Measurements from ENCODE around the gene ZNF791. TPM values are rescaled to one million over a fixed set of nuclear protein-coding genes. Genes with fewer than 3 reads are reported as not detected.

Gene ZNF791
- total RNA-seq, 6 experiments from 2014 or later: 18.3 to 21.9 (median 19.0) TPM

Other genes starting within 250 kb of the ZNF791 start
- 1 to 10 TPM; 2.1 to 3.1 (median 2.7) TPM for gene ZNF442, start 245.2 kb upstream of the ZNF791 start, total RNA-seq (2021; fragmentation: NEBNext Ultra II Directional; extraction: Animal tissue kit (Norgen Biotek cat#: 25700))
- gene ZNF799, start 209.6 kb upstream of the ZNF791 start, total RNA-seq (2021; fragmentation: NEBNext Ultra II Directional; extraction: Animal tissue kit (Norgen Biotek cat#: 25700)): 1 to 10 TPM; 1.1 to 1.8 (median 1.5) TPM
- gene ZNF443, start 169.9 kb upstream of the ZNF791 start, total RNA-seq (2021; fragmentation: NEBNext Ultra II Directional; extraction: Animal tissue kit (Norgen Biotek cat#: 25700)): 1 to 10 TPM; 1.1 to 1.8 (median 1.5) TPM
- 1 to 10 TPM in 5 of 6 experiments, under 1 TPM in 1; 0.99 to 1.7 (median 1.2) TPM for gene ZNF709, start 126.1 kb upstream of the ZNF791 start, total RNA-seq (2021; fragmentation: NEBNext Ultra II Directional; extraction: Animal tissue kit (Norgen Biotek cat#: 25700))
- 1 to 10 TPM; 3.5 to 4.7 (median 4.2) TPM for gene ZNF564, start 59.4 kb upstream of the ZNF791 start, total RNA-seq (2021; fragmentation: NEBNext Ultra II Directional; extraction: Animal tissue kit (Norgen Biotek cat#: 25700))
- 1 to 10 TPM; 5.4 to 9.2 (median 7.8) TPM for gene ZNF490, start 107 bp upstream of the ZNF791 start, total RNA-seq (2021; fragmentation: NEBNext Ultra II Directional; extraction: Animal tissue kit (Norgen Biotek cat#: 25700))
- 10 to 100 TPM; 49.9 to 69.9 (median 65.2) TPM for gene MAN2B1, start 55.8 kb downstream of the ZNF791 start, total RNA-seq (2021; fragmentation: NEBNext Ultra II Directional; extraction: Animal tissue kit (Norgen Biotek cat#: 25700))
- gene WDR83, start 55.9 kb downstream of the ZNF791 start, total RNA-seq (2021; fragmentation: NEBNext Ultra II Directional; extraction: Animal tissue kit (Norgen Biotek cat#: 25700)): 10 to 100 TPM in 3 of 6 experiments, 1 to 10 TPM in 3; 8.6 to 13.3 (median 9.9) TPM
- gene DHPS, start 71.0 kb downstream of the ZNF791 start, total RNA-seq (2021; fragmentation: NEBNext Ultra II Directional; extraction: Animal tissue kit (Norgen Biotek cat#: 25700)): 10 to 100 TPM; 53.3 to 69.2 (median 59.6) TPM
- gene GNG14, start 77.1 kb downstream of the ZNF791 start, total RNA-seq (2021; fragmentation: NEBNext Ultra II Directional; extraction: Animal tissue kit (Norgen Biotek cat#: 25700)): not detected
- gene FBXW9, start 85.7 kb downstream of the ZNF791 start, total RNA-seq (2021; fragmentation: NEBNext Ultra II Directional; extraction: Animal tissue kit (Norgen Biotek cat#: 25700)): 1 to 10 TPM; 4.5 to 7.1 (median 5.4) TPM
- gene TNPO2, start 113.0 kb downstream of the ZNF791 start, total RNA-seq (2021; fragmentation: NEBNext Ultra II Directional; extraction: Animal tissue kit (Norgen Biotek cat#: 25700)): 10 to 100 TPM; 56.8 to 78.7 (median 66.0) TPM
- 100 to 1,000 TPM; 147 to 189 (median 176) TPM for gene TRIR, start 123.8 kb downstream of the ZNF791 start, total RNA-seq (2021; fragmentation: NEBNext Ultra II Directional; extraction: Animal tissue kit (Norgen Biotek cat#: 25700))
- gene GET3, start 126.6 kb downstream of the ZNF791 start, total RNA-seq (2021; fragmentation: NEBNext Ultra II Directional; extraction: Animal tissue kit (Norgen Biotek cat#: 25700)): 100 to 1,000 TPM in 5 of 6 experiments, 10 to 100 TPM in 1; 97.0 to 116 (median 107) TPM
- gene BEST2, start 140.9 kb downstream of the ZNF791 start, total RNA-seq (2021; fragmentation: NEBNext Ultra II Directional; extraction: Animal tissue kit (Norgen Biotek cat#: 25700)): not detected
- 10 to 100 TPM; 10.5 to 13.8 (median 11.5) TPM for gene HOOK2, start 164.6 kb downstream of the ZNF791 start, total RNA-seq (2021; fragmentation: NEBNext Ultra II Directional; extraction: Animal tissue kit (Norgen Biotek cat#: 25700))
- gene JUNB, start 180.6 kb downstream of the ZNF791 start, total RNA-seq (2021; fragmentation: NEBNext Ultra II Directional; extraction: Animal tissue kit (Norgen Biotek cat#: 25700)): 10 to 100 TPM; 52.1 to 89.2 (median 83.8) TPM
- 100 to 1,000 TPM; 214 to 269 (median 229) TPM for gene PRDX2, start 190.9 kb downstream of the ZNF791 start, total RNA-seq (2021; fragmentation: NEBNext Ultra II Directional; extraction: Animal tissue kit (Norgen Biotek cat#: 25700))
- gene THSD8, start 191.1 kb downstream of the ZNF791 start, total RNA-seq (2021; fragmentation: NEBNext Ultra II Directional; extraction: Animal tissue kit (Norgen Biotek cat#: 25700)): 10 to 100 TPM; 14.1 to 30.3 (median 25.6) TPM
- gene RNASEH2A, start 195.7 kb downstream of the ZNF791 start, total RNA-seq (2021; fragmentation: NEBNext Ultra II Directional; extraction: Animal tissue kit (Norgen Biotek cat#: 25700)): 10 to 100 TPM; 17.9 to 43.2 (median 37.7) TPM
- gene RTBDN, start 223.7 kb downstream of the ZNF791 start, total RNA-seq (2021; fragmentation: NEBNext Ultra II Directional; extraction: Animal tissue kit (Norgen Biotek cat#: 25700)): not detected
- gene MAST1, start 227.6 kb downstream of the ZNF791 start, total RNA-seq (2021; fragmentation: NEBNext Ultra II Directional; extraction: Animal tissue kit (Norgen Biotek cat#: 25700)): under 1 TPM in 3 of 6 experiments, not detected in 3; 0.09 to 0.34 (median 0.26) TPM